ENCODE results near the gene ARL8A.
"Not testable (repeated sequence)": the region's sequence is repeated elsewhere in the genome, so short reads cannot be mapped to it uniquely, and the experiment has no call there.

The ARL8A gene

DNA sequence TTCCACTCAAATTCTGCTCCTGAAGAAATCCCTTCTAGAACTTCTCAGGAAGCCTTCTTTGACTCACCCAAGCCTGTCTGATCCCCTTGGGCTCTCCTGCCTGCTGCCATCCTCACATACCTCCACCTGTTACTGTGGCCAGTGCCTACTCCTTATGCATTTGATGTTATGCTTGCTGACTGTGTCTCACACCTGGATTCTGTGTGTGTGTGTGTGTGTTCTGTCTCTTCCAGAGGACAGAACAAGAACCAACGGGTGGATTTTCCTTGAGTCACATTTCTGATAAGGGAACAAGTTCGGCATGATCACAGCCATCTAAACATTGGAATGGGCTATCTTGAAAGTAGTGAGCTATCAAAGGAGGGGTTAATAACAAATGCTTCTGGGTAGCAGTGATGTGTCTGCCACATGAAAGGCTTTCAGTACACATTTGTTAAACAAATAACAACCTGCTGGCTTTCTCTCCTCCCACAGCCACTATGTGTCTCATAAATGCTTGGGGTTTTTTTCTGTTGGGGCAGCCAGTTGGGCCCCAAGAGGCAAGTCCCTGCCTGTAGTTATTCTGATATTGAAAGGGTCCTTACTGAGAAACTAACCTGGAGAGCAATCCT lies 30.7 kb downstream of the ARL8A start:
- TF ChIP-seq, protein P1, sequence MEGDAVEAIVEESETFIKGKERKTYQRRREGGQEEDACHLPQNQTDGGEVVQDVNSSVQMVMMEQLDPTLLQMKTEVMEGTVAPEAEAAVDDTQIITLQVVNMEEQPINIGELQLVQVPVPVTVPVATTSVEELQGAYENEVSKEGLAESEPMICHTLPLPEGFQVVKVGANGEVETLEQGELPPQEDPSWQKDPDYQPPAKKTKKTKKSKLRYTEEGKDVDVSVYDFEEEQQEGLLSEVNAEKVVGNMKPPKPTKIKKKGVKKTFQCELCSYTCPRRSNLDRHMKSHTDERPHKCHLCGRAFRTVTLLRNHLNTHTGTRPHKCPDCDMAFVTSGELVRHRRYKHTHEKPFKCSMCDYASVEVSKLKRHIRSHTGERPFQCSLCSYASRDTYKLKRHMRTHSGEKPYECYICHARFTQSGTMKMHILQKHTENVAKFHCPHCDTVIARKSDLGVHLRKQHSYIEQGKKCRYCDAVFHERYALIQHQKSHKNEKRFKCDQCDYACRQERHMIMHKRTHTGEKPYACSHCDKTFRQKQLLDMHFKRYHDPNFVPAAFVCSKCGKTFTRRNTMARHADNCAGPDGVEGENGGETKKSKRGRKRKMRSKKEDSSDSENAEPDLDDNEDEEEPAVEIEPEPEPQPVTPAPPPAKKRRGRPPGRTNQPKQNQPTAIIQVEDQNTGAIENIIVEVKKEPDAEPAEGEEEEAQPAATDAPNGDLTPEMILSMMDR (conservative IDR thresholded peaks at IDR 0.05; ENCODE audit: control insufficient read depth, insufficient read depth, low read depth, low read length), result no peak
- no peak overlapping the region for H3K4me3 ChIP-seq (ENCODE audit: control insufficient read depth, low read depth, low read length)
- no peak for DNase-seq (ENCODE audit: low read depth)

DNA sequence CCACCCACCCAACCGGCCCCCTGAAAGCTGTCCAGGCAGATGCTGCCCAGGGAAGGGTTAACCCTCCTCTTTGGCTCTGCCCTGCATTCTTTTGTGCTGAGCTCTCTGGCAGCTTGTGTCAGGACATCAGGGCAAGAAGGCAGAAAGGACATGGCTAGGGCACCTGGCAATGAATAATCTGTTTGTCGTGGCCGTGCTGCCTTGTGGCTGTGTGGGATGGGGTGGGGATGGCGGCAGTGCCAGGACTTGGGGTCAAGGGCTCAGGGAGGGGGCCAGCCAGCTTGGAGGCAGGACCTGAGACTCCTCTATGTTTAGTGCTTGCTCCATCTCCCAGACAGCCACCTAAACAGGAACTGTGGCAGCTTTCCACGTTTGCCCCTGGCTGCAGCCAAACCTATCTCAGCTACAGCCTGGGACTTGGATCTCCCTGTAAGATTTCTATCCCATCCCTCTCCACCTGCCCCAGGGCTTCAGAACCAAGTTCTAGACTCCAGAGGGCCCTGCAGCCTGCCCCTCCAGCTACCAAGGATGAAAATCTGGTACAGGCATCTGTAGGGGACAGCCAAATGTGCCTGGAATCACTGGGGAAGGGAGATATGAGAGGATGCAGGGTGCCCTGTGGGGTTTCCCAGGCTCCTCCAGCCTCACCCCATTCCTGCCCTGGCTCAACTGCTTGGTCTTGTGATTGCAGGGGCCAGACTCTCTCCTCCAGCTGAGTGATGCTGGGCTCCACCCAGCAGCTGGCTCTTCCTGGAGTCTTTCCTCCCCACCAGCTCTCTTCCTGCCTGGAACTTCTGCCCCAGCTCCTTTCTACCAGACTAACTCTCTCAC lies 31.5 kb downstream of the ARL8A start:
- H3K4me3 ChIP-seq (ENCODE audit: control insufficient read depth, low read depth, low read length), result no peak overlapping the region
- TF ChIP-seq, protein P1 (conservative IDR thresholded peaks at IDR 0.05; ENCODE audit: control insufficient read depth, insufficient read depth, low read depth, low read length), result no peak
- DNase-seq (ENCODE audit: low read depth), result no peak

DNA sequence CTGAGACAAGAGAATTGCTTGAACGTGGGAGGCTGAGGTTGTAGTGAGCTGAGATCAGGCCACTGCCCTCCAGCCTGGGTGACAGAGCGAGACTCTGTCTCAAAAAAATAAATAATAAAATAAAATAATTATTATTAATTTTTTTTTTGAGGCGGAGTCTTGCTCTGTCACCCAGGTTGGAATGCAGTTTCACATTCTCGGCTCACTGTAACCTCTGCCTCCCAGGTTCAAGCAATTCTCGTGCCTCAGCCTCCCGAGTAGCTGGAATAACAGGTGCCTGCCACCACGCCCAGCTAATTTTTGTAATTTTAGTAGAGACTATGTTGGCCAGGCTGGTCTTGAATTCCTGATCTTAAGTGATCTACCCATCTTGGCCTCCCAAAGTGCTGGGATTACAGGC lies 32.9 kb downstream of the ARL8A start:
- H3K4me3 ChIP-seq (ENCODE audit: control insufficient read depth, low read depth, low read length); DNase-seq (ENCODE audit: low read depth): not testable (repeated sequence)

DNA sequence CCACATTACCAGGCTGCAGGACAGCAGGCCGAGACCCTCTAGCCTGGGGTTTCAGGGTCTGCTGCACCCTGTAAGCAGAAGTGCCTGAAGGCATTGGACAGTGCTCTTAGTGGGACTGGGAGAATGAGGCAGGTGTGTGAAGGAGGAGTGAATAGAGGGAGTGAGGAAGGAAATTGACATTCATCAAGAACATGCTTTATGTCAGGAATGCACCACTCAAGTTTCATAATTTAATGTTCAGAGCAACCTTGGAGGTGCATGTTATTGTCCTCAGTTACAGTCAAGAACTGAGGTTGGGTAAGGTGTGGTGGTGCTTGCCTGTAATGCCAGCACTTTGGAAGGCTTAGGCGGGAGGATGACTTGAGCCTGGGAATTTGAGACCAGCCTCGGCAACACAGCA lies 33.6 kb downstream of the ARL8A start:
- no peak for DNase-seq (ENCODE audit: low read depth)
- TF ChIP-seq, protein P1 (conservative IDR thresholded peaks at IDR 0.05; ENCODE audit: control insufficient read depth, insufficient read depth, low read depth, low read length), result no peak
- no peak overlapping the region for H3K4me3 ChIP-seq (ENCODE audit: control insufficient read depth, low read depth, low read length)

DNA sequence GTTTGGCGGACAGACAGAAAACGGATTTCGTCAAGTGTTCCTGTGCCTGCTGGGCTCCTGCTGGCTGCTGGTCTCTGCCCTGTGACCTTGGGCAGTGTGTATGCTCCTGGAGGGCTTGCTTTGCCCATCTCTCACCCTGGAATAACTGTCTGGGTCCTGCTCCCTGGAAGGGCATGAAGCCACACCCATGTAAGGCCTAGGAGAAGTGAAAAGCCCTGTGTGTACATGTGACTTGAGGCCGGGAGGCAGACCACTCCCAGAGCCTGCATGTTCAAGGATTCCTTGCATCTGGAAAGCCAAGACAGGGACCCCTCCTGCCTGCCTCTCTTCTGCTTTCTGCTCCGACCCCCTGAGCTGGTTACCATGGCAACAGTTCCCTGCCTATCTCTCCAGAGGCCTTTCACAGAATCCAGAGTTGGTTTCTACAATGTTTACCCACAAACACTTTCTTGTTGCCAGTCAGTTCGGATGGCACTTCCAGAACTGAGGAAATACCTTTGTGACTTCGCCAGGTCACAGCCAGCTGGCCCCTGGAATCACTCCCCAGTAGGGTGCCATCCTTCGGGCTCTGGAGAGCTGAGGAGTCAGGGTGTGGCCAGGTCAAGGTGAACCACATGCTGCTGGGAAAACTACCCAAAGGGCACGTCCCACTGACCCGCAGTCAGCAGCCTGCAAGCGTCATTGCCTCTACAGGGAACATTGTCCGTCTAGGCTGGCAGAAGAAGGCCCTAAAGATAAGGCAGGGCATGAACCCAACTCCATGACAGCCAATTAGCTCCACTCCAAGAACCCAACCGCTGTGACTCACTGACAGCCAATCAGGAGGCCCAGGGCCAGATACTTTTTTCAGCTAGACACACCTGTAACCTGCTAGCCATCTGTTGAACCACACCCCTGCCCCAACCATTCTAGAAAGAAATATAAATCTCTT lies 36.5 kb downstream of the ARL8A start:
- TF ChIP-seq, protein P1 (conservative IDR thresholded peaks at IDR 0.05; ENCODE audit: control insufficient read depth, insufficient read depth, low read depth, low read length), result no peak
- no peak overlapping the region for H3K4me3 ChIP-seq (ENCODE audit: control insufficient read depth, low read depth, low read length)
- no peak for DNase-seq (ENCODE audit: low read depth)

DNA sequence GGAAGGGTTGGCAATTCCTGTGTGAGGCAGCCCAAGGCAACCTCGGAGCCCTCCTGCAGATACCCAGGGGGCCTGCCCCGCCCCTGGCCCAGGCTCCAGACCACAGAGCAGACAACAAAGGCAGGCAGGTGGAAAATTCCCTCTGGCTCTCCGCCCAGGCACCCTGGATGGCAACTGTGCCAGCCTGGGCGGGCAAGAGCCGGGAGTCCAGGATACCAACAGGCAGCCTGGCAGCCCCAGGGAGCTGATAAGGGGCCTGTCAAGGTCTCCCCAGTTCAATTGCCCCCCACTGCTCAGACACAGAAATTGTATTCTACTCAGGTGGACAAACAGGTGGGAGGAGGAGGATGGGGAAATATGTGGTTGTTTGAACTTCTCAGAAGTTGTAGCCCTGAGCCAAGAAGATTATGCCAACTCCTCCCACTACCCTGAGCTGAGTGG lies 37.2 kb downstream of the ARL8A start:
- TF ChIP-seq, protein P1 (conservative IDR thresholded peaks at IDR 0.05; ENCODE audit: control insufficient read depth, insufficient read depth, low read depth, low read length), result no peak
- DNase-seq (ENCODE audit: low read depth), result no peak
- H3K4me3 ChIP-seq (ENCODE audit: control insufficient read depth, low read depth, low read length), result no peak overlapping the region
